Endothelial cell of umbilical vein (primary cell): Measurements from ENCODE around the gene ADH6.

Experiments
- CTCF ChIP-seq, 2 donors: IDR thresholded peaks; 1 replicate in 1 of 2; 2 replicates in 1 of 2; pipeline ENCODE4 v1.5.1; 2011; ENCODE audit warnings: low read length in 2 of 2, mild to moderate bottlenecking in 2 of 2, moderate library complexity in 2 of 2, control low read depth in 1 of 2, inconsistent platforms in 1 of 2, low read depth in 1 of 2; ENCODE audit not compliant: insufficient read depth in 1 of 2; ENCODE audit errors: extremely low read depth in 1 of 2
- EZH2 ChIP-seq: IDR thresholded peaks from 2 replicates; pipeline ENCODE4 v1.6.1; 2012; ENCODE audit warnings: borderline replicate concordance, low read depth, mild to moderate bottlenecking, moderate library complexity, low read length, inconsistent platforms; ENCODE audit not compliant: severe bottlenecking
- FOS ChIP-seq: IDR thresholded peaks from 2 replicates; pipeline ENCODE4 v1.6.1; 2011; ENCODE audit warnings: mild to moderate bottlenecking, low read length, moderate library complexity, borderline replicate concordance; ENCODE audit not compliant: insufficient read depth
- GATA2 ChIP-seq: IDR thresholded peaks from 2 replicates; pipeline ENCODE4 v1.7.0; 2011; ENCODE audit warnings: low read depth, mild to moderate bottlenecking, moderate library complexity, mixed read lengths, low read length; ENCODE audit not compliant: insufficient read length, insufficient read depth
- JUN ChIP-seq: IDR thresholded peaks from 2 replicates; pipeline ENCODE4 v1.6.1; 2011; ENCODE audit warnings: borderline replicate concordance, low read depth; ENCODE audit not compliant: insufficient read length, insufficient read depth
- MAX ChIP-seq: IDR thresholded peaks from 2 replicates; pipeline ENCODE4 v1.6.1; 2011; ENCODE audit not compliant: insufficient read depth, insufficient read length
- POLR2A ChIP-seq: IDR thresholded peaks from 2 replicates; pipeline ENCODE4 v1.6.1; 2012; ENCODE audit warnings: low read depth, mild to moderate bottlenecking, control low read depth, low read length
- POLR2AphosphoS5 ChIP-seq: IDR thresholded peaks from 2 replicates; pipeline ENCODE4 v1.6.1; 2012; ENCODE audit warnings: low read depth, mild to moderate bottlenecking, control low read depth, low read length, moderate library complexity; ENCODE audit not compliant: insufficient read depth

GRCh38 chr4:99207069-99207743 lies 11.8 kb downstream of the ADH6 start:
- TF ChIP-seq POLR2A, result no peak
- TF ChIP-seq EZH2, result no peak
- no peak for TF ChIP-seq POLR2AphosphoS5
- TF ChIP-seq MAX, result no peak
- TF ChIP-seq CTCF (IDR thresholded peaks at IDR 0.05; ENCODE audit: extremely low read depth in 1 of 2, insufficient read depth in 1 of 2, low read depth in 1 of 2, low read length in 2 of 2), result no peak
- TF ChIP-seq JUN, result no peak
- no peak for TF ChIP-seq FOS
- no peak for TF ChIP-seq GATA2
